Neuronal stem cell (in vitro differentiated cells): Measurements from ENCODE around the gene DNAJC6.

Experiments used
- DNase-seq: peaks from one replicate; pipeline ENCODE4 v3.0.0-alpha.2; 2013; ENCODE audit warnings: low spot score
- H2AFZ ChIP-seq: one replicate; pipeline ENCODE4 v1.6.1; 2013; ENCODE audit warnings: mild to moderate bottlenecking, low read length, inconsistent platforms
- H2AK5ac ChIP-seq: 2 replicates; pipeline ENCODE4 v1.6.1; 2013; ENCODE audit warnings: low read depth, mild to moderate bottlenecking, inconsistent platforms, low read length, moderate library complexity, mixed read lengths
- H2BK120ac ChIP-seq: 2 replicates; pipeline ENCODE4 v1.6.1; 2013; ENCODE audit warnings: low read depth, mild to moderate bottlenecking, inconsistent platforms, low read length, moderate library complexity, mixed read lengths
- H2BK12ac ChIP-seq: one replicate; pipeline ENCODE4 v1.6.1; 2013; ENCODE audit warnings: low read length, inconsistent platforms
- H2BK15ac ChIP-seq: 2 replicates; pipeline ENCODE4 v1.6.1; 2013; ENCODE audit warnings: mild to moderate bottlenecking, low read length, inconsistent platforms, mixed read lengths
- H2BK5ac ChIP-seq: one replicate; pipeline ENCODE4 v1.6.1; 2013; ENCODE audit warnings: inconsistent platforms, mild to moderate bottlenecking, low read length, moderate library complexity
- H3K14ac ChIP-seq: one replicate; pipeline ENCODE4 v1.6.1; 2013; ENCODE audit warnings: low read length, inconsistent platforms
- H3K18ac ChIP-seq: 2 replicates; pipeline ENCODE4 v1.6.1; 2013; ENCODE audit warnings: low read length, inconsistent platforms
- H3K23ac ChIP-seq: 2 replicates; pipeline ENCODE4 v1.6.1; 2013; ENCODE audit warnings: low read depth, mild to moderate bottlenecking, mixed read lengths, low read length, inconsistent platforms; ENCODE audit not compliant: poor library complexity
- H3K27ac ChIP-seq: replicated peaks from 3 replicates; pipeline ENCODE4 v1.5.1; 2013; ENCODE audit warnings: low read length, inconsistent platforms
- H3K27me3 ChIP-seq, 3 experiments: 2 replicates each; pipeline ENCODE4 v1.6.1; 2013; ENCODE audit warnings: low read length in 3 of 3, mild to moderate bottlenecking in 2 of 3, inconsistent platforms in 1 of 3, low read depth in 1 of 3, mixed read lengths in 1 of 3, moderate library complexity in 1 of 3; ENCODE audit not compliant: control insufficient read depth in 3 of 3, insufficient read depth in 3 of 3
- H3K36me3 ChIP-seq, 2 donors: replicated peaks in 1 of 2; 2 replicates each; pipeline ENCODE4 v1.6.1; 2013; ENCODE audit warnings: low read length in 2 of 2; ENCODE audit not compliant: control insufficient read depth in 2 of 2, insufficient read depth in 2 of 2
- H3K4ac ChIP-seq: 2 replicates; pipeline ENCODE4 v1.6.1; 2013; ENCODE audit warnings: inconsistent platforms, mild to moderate bottlenecking, low read length, moderate library complexity
- H3K4me1 ChIP-seq, 2 donors: 1 replicate in 1 of 2; 2 replicates in 1 of 2; pipeline ENCODE4 v1.6.1; 2013; ENCODE audit warnings: low read length in 2 of 2, low read depth in 1 of 2; ENCODE audit not compliant: control insufficient read depth in 2 of 2, insufficient read depth in 1 of 2
- H3K4me2 ChIP-seq: one replicate; pipeline ENCODE4 v1.6.1; 2013; ENCODE audit warnings: mild to moderate bottlenecking, low read length, inconsistent platforms; ENCODE audit not compliant: insufficient read depth, poor library complexity, severe bottlenecking
- H3K4me3 ChIP-seq, 2 donors: 2 replicates each; pipeline ENCODE4 v1.5.1; 2013; ENCODE audit warnings: low read length in 2 of 2, mild to moderate bottlenecking in 2 of 2, inconsistent platforms in 1 of 2, moderate library complexity in 1 of 2
- H3K79me1 ChIP-seq: one replicate; pipeline ENCODE4 v1.6.1; 2013; ENCODE audit warnings: low read depth, mild to moderate bottlenecking, inconsistent platforms, low read length, moderate library complexity
- H3K9ac ChIP-seq: one replicate; pipeline ENCODE4 v1.6.1; 2013; ENCODE audit warnings: mild to moderate bottlenecking, low read depth, low read length, inconsistent platforms; ENCODE audit not compliant: poor library complexity
- H3K9me3 ChIP-seq, 2 donors: replicated peaks in 1 of 2; 2 replicates each; pipeline versions ENCODE3 to v1.6.1; 2013; ENCODE audit warnings: low read length in 2 of 2, mild to moderate bottlenecking in 2 of 2, inconsistent platforms in 1 of 2, low read depth in 1 of 2, mixed read lengths in 1 of 2, moderate library complexity in 1 of 2; ENCODE audit not compliant: control insufficient read depth in 2 of 2, insufficient read depth in 1 of 2
- H4K8ac ChIP-seq: one replicate; pipeline ENCODE4 v1.6.1; 2013; ENCODE audit warnings: low read depth, mild to moderate bottlenecking, inconsistent platforms, low read length, moderate library complexity
- H4K91ac ChIP-seq: one replicate; pipeline ENCODE4 v1.6.1; 2013; ENCODE audit warnings: low read length, low read depth, mild to moderate bottlenecking, inconsistent platforms; ENCODE audit not compliant: poor library complexity
- whole genome bisulfite sequencing, 2 donors: extraction: QIAGEN DNeasy Blood & Tissue Kit; methylation state at CpG; one replicate each; pipeline ENCODE4 v1.1.7; 2013; ENCODE audit warnings: missing lambda C conversion rate in 2 of 2, mixed read lengths in 1 of 2; ENCODE audit not compliant: insufficient read length in 2 of 2, insufficient replicate concordance in 1 of 2; ENCODE audit errors: extremely low coverage in 2 of 2; 5-methylcytosine and 5-hydroxymethylcytosine counted together

DNAJC6 gene

GRCh38 chr1:65393347-65393746, 84.0 kb downstream of the DNAJC6 start:
- no peak overlapping the region for H3K23ac ChIP-seq
- H4K91ac ChIP-seq: no peak overlapping the region
- H2AK5ac ChIP-seq: no peak overlapping the region
- no peak overlapping the region for H2BK15ac ChIP-seq
- no peaks in the 10 kb centered on the region for H3K79me1 ChIP-seq
- H3K27ac ChIP-seq: no peak overlapping the region
- no peak overlapping the region for H2AFZ ChIP-seq
- H3K9ac ChIP-seq: no peak overlapping the region
- H3K4me2 ChIP-seq: no peak overlapping the region
- H3K18ac ChIP-seq: no peak overlapping the region
- H3K27me3 ChIP-seq: no peaks in the 10 kb centered on the region
- H2BK5ac ChIP-seq: no peak overlapping the region
- H3K14ac ChIP-seq: no peak overlapping the region
- H2BK120ac ChIP-seq: no peak overlapping the region
- H4K8ac ChIP-seq: no peak overlapping the region
- H3K9me3 ChIP-seq: no peaks in the 10 kb centered on the region
- H3K36me3 ChIP-seq: peaks cover 0 to 6% of the 10 kb centered on the region in 2 donors
- no CpG with 5 or more reads among the region's 2 CpGs for WGBS, 2 donors
- no peak for DNase-seq
- H3K4me1 ChIP-seq: no peaks in the 10 kb centered on the region
- H3K4ac ChIP-seq: no peak overlapping the region
- no peak overlapping the region for H2BK12ac ChIP-seq
- H3K4me3 ChIP-seq: no peak overlapping the region

- Histone ChIP-seq H3K9me3 (no peaks in the 10 kb centered on the region), H2BK15ac (no peak overlapping the region), H2AK5ac (no peak overlapping the region), H3K4me1 (no peaks in the 10 kb centered on the region), H3K18ac (no peak overlapping the region), H3K4me2 (no peak overlapping the region), H3K27ac (no peak overlapping the region), H3K79me1 (no peaks in the 10 kb centered on the region), H3K14ac (no peak overlapping the region), H4K91ac (no peak overlapping the region), H2BK120ac (no peak overlapping the region), H2BK12ac (no peak overlapping the region), H3K9ac (no peak overlapping the region), H3K4me3 (no peak overlapping the region), H3K4ac (no peak overlapping the region), H3K27me3 (no peaks in the 10 kb centered on the region), H3K23ac (no peak overlapping the region), H4K8ac (no peak overlapping the region), H2AFZ (no peak overlapping the region), H2BK5ac (no peak overlapping the region), H3K36me3 (peaks cover 0 to 3% of the 10 kb centered on the region in 2 donors)
- DNase-seq: no peak
- no CpG with 5 or more reads among the region's 1 CpG for WGBS, 2 donors
Observed at GRCh38 chr1:65393928-65394327, 84.6 kb downstream of the DNAJC6 start.

GRCh38 chr1:65395887-65396612, 86.7 kb downstream of the DNAJC6 start:
- H3K9ac ChIP-seq: no peak overlapping the region
- H3K4me1 ChIP-seq: no peaks in the 10 kb centered on the region
- no peak overlapping the region for H3K18ac ChIP-seq
- H3K79me1 ChIP-seq: no peaks in the 10 kb centered on the region
- no peak overlapping the region for H3K14ac ChIP-seq
- H2BK5ac ChIP-seq: no peak overlapping the region
- H3K23ac ChIP-seq: no peak overlapping the region
- DNase-seq: no peak
- H2BK12ac ChIP-seq: no peak overlapping the region
- H2BK120ac ChIP-seq: no peak overlapping the region
- no peak overlapping the region for H4K91ac ChIP-seq
- no peak overlapping the region for H4K8ac ChIP-seq
- no peak overlapping the region for H3K4me3 ChIP-seq
- no peak overlapping the region for H2BK15ac ChIP-seq
- no peak overlapping the region for H3K27ac ChIP-seq
- no peak overlapping the region for H3K4me2 ChIP-seq
- H2AK5ac ChIP-seq: no peak overlapping the region
- H3K9me3 ChIP-seq: no peaks in the 10 kb centered on the region
- H3K4ac ChIP-seq: no peak overlapping the region
- H2AFZ ChIP-seq: no peak overlapping the region
- no CpG with 5 or more reads among the region's 3 CpGs for WGBS, 2 donors
- no peaks in the 10 kb centered on the region for H3K27me3 ChIP-seq
- H3K36me3 ChIP-seq: peaks cover 0 to 5% of the 10 kb centered on the region in 2 donors

- Histone ChIP-seq H3K36me3 (peaks cover 0 to 1% of the 10 kb centered on the region in 2 donors), H3K23ac (no peak overlapping the region), H3K27ac (no peak overlapping the region), H2BK15ac (no peak overlapping the region), H2BK12ac (no peak overlapping the region), H2AFZ (no peak overlapping the region), H3K9me3 (peaks cover 0 to 2% of the 10 kb centered on the region in 2 donors), H3K4me2 (no peak overlapping the region), H2AK5ac (no peak overlapping the region), H3K79me1 (no peaks in the 10 kb centered on the region), H3K4ac (no peak overlapping the region), H3K4me3 (no peak overlapping the region), H4K91ac (no peak overlapping the region), H3K4me1 (no peaks in the 10 kb centered on the region), H2BK120ac (no peak overlapping the region), H3K9ac (no peak overlapping the region), H3K27me3 (no peaks in the 10 kb centered on the region), H3K14ac (no peak overlapping the region), H3K18ac (no peak overlapping the region), H2BK5ac (no peak overlapping the region), H4K8ac (no peak overlapping the region)
- no CpG with 5 or more reads among the region's 1 CpG for WGBS, 2 donors
- DNase-seq: no peak
Observed at GRCh38 chr1:65398083-65398482, 88.7 kb downstream of the DNAJC6 start.
